HEK293 (cell line): ENCODE measurements around the gene TTC16.
"Not testable (repeated sequence)": the region's sequence is repeated elsewhere in the genome, so short reads cannot be mapped to it uniquely, and the experiment has no call there.

Experiments
- CTCF ChIA-PET: fragments of 350-600 bp; formaldehyde crosslinking; extraction: SDS; loops from one replicate; lab custom pipeline; 2021; ENCODE audit warnings: antibody characterized with exemption; lab: Yijun Ruan, JAX
- POLR2A ChIA-PET: fragments of 300-600 bp; formaldehyde crosslinking; extraction: SDS; loops from one replicate; lab custom pipeline; 2020; ENCODE audit warnings: antibody characterized with exemption, inconsistent platforms; lab: Yijun Ruan, JAX
- H3K27ac ChIP-seq: fragments of 200-500 bp; sonication (Bioruptor generic); 2 replicates; pipeline ENCODE4 v1.5.1; 2014; ENCODE audit warnings: low read depth, low read length, control low read depth, inconsistent platforms; ENCODE audit errors: extremely low read depth
- H3K36me3 ChIP-seq, 2 experiments: fragments of 200-500 bp in 1 of 2; sonication (Bioruptor generic) in 1 of 2; 1 replicate in 1 of 2; 2 replicates in 1 of 2; pipeline ENCODE4 v1.5.1; 2014 to 2017; ENCODE audit warnings: inconsistent platforms in 2 of 2, low read length in 2 of 2; ENCODE audit not compliant: control insufficient read depth in 2 of 2, insufficient read depth in 1 of 2
- H3K4me1 ChIP-seq: fragments of 200-500 bp; sonication (Bioruptor generic); 2 replicates; pipeline ENCODE4 v1.5.1; 2014; ENCODE audit warnings: mild to moderate bottlenecking, low read length, inconsistent platforms; ENCODE audit not compliant: control insufficient read depth, insufficient read depth
- H3K4me3 ChIP-seq: 2 replicates; pipeline ENCODE4 v1.5.1; 2011; ENCODE audit warnings: low read depth, mild to moderate bottlenecking, control low read depth, low read length, moderate library complexity
- H3K9me3 ChIP-seq: fragments of 200-500 bp; sonication (Bioruptor generic); 2 replicates; pipeline ENCODE4 v1.5.1; 2014; ENCODE audit warnings: low read depth, low read length, inconsistent platforms; ENCODE audit not compliant: control insufficient read depth, insufficient read depth
- ZBTB20 ChIP-seq: fragments of 450-650 bp; formaldehyde crosslinking; IDR thresholded peaks from 2 replicates; pipeline ENCODE4 v1.5.1; 2016; ENCODE audit warnings: missing biosample characterization, missing genetic modification characterization
- ZNF391 ChIP-seq: fragments of 450-650 bp; formaldehyde crosslinking; IDR thresholded peaks from 2 replicates; pipeline ENCODE4 v1.5.1; 2016; ENCODE audit warnings: low read depth, missing biosample characterization, missing genetic modification characterization, borderline replicate concordance
- ZNF521 ChIP-seq: fragments of 450-650 bp; formaldehyde crosslinking; IDR thresholded peaks from 2 replicates; pipeline ENCODE4 v1.5.1; 2017; ENCODE audit warnings: missing biosample characterization, mild to moderate bottlenecking, missing genetic modification characterization
- ZNF677 ChIP-seq: fragments of 450-650 bp; IDR thresholded peaks from 2 replicates; pipeline ENCODE4 v1.5.0; 2018; ENCODE audit warnings: missing biosample characterization, mild to moderate bottlenecking, missing genetic modification characterization, moderate library complexity
- ZNF791 ChIP-seq: fragments of 450-650 bp; formaldehyde crosslinking; IDR thresholded peaks from 2 replicates; pipeline ENCODE4 v1.5.1; 2016; ENCODE audit warnings: missing biosample characterization, missing genetic modification characterization
- TF ChIP-seq, protein P1 (sequence below): fragments of 450-650 bp; formaldehyde crosslinking; IDR thresholded peaks from 2 replicates; pipeline ENCODE4 v1.5.1; 2016; ENCODE audit warnings: missing biosample characterization, missing genetic modification characterization, borderline replicate concordance
- TF ChIP-seq, protein P2 (sequence below): fragments of 450-650 bp; formaldehyde crosslinking; optimal IDR thresholded peaks from 2 replicates; pipeline ENCODE3; 2016; ENCODE audit warnings: missing biosample characterization, mild to moderate bottlenecking, missing genetic modification characterization
- TF ChIP-seq, protein P3 (sequence below): fragments of 450-650 bp; formaldehyde crosslinking; IDR thresholded peaks from 2 replicates; pipeline ENCODE4 v1.5.1; 2016; ENCODE audit warnings: missing biosample characterization, missing genetic modification characterization

The TTC16 gene

DNA sequence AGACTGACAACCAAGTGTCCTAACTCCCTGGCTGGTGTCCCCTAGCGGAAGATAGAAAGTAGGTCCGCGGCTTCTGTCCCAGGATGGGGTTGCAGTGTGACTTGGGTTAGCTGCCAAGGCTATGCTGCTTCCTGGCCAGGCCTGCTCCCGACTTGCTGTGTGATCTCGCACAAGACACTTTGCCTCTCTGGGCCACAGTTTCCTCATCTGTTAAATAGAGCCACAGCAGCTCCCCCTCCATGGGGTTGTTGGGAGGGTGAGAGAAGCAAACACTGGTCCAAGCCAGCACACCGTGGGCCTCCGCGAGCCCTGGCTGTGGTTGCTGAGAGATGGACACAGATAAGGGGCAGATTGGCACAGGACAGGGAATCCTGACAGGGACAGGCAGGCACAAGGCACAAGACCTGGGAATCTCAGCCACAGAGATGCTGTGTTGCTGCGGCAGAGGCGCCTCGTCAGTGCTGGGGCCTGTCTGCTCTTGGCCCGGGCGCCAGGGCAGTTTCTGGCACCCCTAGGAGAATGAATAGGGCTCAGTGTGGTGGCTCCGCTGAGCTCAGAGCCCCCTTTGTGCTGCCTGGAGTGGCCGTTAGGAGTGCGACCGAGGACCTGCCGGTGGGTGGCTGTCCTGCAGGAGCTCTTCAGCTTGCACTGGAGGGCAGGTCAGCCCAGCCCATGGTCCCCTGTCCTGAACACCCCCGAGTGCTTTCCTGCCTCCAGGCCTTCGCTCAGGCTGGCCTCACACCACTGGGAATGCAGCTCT lies 64.4 kb downstream of the TTC16 start (continued):
- TF ChIP-seq ZBTB20 (tag by site-specific recombination) (no peak), ZNF521 (tag by site-specific recombination) (no peak), ZNF791 (tag by site-specific recombination) (no peak), ZNF391 (tag by site-specific recombination) (no peak), ZNF677 (tag by site-specific recombination) (no peak)
- TF ChIP-seq, protein P1, sequence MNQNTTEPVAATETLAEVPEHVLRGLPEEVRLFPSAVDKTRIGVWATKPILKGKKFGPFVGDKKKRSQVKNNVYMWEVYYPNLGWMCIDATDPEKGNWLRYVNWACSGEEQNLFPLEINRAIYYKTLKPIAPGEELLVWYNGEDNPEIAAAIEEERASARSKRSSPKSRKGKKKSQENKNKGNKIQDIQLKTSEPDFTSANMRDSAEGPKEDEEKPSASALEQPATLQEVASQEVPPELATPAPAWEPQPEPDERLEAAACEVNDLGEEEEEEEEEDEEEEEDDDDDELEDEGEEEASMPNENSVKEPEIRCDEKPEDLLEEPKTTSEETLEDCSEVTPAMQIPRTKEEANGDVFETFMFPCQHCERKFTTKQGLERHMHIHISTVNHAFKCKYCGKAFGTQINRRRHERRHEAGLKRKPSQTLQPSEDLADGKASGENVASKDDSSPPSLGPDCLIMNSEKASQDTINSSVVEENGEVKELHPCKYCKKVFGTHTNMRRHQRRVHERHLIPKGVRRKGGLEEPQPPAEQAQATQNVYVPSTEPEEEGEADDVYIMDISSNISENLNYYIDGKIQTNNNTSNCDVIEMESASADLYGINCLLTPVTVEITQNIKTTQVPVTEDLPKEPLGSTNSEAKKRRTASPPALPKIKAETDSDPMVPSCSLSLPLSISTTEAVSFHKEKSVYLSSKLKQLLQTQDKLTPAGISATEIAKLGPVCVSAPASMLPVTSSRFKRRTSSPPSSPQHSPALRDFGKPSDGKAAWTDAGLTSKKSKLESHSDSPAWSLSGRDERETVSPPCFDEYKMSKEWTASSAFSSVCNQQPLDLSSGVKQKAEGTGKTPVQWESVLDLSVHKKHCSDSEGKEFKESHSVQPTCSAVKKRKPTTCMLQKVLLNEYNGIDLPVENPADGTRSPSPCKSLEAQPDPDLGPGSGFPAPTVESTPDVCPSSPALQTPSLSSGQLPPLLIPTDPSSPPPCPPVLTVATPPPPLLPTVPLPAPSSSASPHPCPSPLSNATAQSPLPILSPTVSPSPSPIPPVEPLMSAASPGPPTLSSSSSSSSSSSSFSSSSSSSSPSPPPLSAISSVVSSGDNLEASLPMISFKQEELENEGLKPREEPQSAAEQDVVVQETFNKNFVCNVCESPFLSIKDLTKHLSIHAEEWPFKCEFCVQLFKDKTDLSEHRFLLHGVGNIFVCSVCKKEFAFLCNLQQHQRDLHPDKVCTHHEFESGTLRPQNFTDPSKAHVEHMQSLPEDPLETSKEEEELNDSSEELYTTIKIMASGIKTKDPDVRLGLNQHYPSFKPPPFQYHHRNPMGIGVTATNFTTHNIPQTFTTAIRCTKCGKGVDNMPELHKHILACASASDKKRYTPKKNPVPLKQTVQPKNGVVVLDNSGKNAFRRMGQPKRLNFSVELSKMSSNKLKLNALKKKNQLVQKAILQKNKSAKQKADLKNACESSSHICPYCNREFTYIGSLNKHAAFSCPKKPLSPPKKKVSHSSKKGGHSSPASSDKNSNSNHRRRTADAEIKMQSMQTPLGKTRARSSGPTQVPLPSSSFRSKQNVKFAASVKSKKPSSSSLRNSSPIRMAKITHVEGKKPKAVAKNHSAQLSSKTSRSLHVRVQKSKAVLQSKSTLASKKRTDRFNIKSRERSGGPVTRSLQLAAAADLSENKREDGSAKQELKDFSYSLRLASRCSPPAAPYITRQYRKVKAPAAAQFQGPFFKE (tag by site-specific recombination): no peak
- TF ChIP-seq, protein P2, sequence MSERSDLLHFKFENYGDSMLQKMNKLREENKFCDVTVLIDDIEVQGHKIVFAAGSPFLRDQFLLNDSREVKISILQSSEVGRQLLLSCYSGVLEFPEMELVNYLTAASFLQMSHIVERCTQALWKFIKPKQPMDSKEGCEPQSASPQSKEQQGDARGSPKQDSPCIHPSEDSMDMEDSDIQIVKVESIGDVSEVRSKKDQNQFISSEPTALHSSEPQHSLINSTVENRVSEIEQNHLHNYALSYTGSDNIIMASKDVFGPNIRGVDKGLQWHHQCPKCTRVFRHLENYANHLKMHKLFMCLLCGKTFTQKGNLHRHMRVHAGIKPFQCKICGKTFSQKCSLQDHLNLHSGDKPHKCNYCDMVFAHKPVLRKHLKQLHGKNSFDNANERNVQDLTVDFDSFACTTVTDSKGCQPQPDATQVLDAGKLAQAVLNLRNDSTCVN: no peak
- TF ChIP-seq, protein P3, sequence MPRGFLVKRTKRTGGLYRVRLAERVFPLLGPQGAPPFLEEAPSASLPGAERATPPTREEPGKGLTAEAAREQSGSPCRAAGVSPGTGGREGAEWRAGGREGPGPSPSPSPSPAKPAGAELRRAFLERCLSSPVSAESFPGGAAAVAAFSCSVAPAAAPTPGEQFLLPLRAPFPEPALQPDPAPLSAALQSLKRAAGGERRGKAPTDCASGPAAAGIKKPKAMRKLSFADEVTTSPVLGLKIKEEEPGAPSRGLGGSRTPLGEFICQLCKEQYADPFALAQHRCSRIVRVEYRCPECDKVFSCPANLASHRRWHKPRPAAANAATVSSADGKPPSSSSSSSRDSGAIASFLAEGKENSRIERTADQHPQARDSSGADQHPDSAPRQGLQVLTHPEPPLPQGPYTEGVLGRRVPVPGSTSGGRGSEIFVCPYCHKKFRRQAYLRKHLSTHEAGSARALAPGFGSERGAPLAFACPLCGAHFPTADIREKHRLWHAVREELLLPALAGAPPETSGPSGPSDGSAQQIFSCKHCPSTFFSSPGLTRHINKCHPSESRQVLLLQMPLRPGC: no peak

DNA sequence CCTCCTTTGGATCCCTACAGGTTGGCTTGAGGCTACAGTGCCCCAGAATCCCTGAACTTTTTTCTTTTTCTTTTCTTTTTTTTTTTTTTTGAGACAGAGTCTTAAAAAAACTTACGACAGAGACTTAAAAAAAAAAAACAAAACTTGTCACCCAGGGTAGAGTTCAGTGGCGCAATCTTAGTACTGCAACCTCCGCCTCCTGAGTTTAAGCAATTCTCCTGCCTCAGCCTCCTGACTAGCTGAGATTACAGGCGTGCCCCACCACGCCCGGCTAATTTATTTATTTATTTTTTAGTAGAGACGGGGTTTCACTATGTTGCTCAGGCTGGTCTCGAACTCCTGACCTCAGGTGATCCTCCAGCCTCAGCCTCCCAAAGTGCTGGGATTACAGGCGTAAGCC lies 65.0 kb downstream of the TTC16 start:
- not testable (repeated sequence) for H3K4me1 ChIP-seq, H3K4me3 ChIP-seq, H3K9me3 ChIP-seq, H3K36me3 ChIP-seq, H3K27ac ChIP-seq
- ChIA-PET CTCF (interaction anchor here (0.6 to 3.1 kb wide), 4 partner anchors 17 to 89 kb away, joined by 3 to 11 read pairs (median 3); partner anchors contain the start of gene TOR2A), POLR2A (interaction anchor here (0.7 to 2.4 kb wide), 4 partner anchors 10 to 271 kb away, joined by 3 to 9 read pairs (median 4); partner anchors contain the start of gene TOR2A)
